GM18519 (cell line): ENCODE results near the gene OR11A1.
"Not testable (repeated sequence)": the region's sequence is repeated elsewhere in the genome, so short reads cannot be mapped to it uniquely, and the experiment has no call there.

Source experiments
- ATAC-seq: cut with Tn5 transposase; IDR thresholded peaks from one replicate; pipeline ENCODE4 v1.9.1; 2021; ENCODE audit warnings: mild to moderate bottlenecking, moderate library complexity; ENCODE audit not compliant: unreplicated experiment, low FRiP score

The OR11A1 gene

GRCh38 chr6:29479560-29479959 lies 22.7 kb upstream of the OR11A1 start:
- no peak for ATAC-seq

GRCh38 chr6:29478740-29479139 lies 21.9 kb upstream of the OR11A1 start:
- ATAC-seq, result no peak

- no peak for ATAC-seq
Observed at GRCh38 chr6:29477923-29478450, 21.1 kb upstream of the OR11A1 start.

GRCh38 chr6:29474996-29475395 lies 18.1 kb upstream of the OR11A1 start:
- no peak for ATAC-seq

GRCh38 chr6:29466241-29466640 lies 9.4 kb upstream of the OR11A1 start:
- no peak for ATAC-seq

DNA sequence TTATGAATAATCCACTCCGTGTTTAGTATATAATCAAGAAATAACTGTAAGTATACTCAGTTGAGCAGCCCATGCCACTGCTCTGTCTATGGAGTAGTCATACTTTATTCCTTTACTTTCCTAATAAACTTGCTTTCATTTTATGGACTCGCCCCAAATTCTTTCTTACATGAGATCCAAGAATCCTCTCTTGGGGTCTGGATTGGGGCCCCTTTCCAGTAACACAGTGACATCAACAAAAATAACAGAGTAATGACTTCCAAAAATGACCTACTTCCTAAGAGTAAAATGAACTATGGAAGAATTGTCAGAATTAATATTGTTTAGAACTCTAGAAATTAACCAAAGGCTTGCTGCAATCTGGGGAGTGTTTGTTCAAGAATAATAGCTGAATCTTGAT lies 8.9 kb upstream of the OR11A1 start:
- no peak for ATAC-seq

- ATAC-seq, result no peak
Observed at GRCh38 chr6:29465279-29465678, 8.4 kb upstream of the OR11A1 start.

GRCh38 chr6:29462022-29462421 lies 5.2 kb upstream of the OR11A1 start:
- ATAC-seq, result no peak

- ATAC-seq, result no peak
Observed at GRCh38 chr6:29461021-29461814, 4.3 kb upstream of the OR11A1 start.

DNA sequence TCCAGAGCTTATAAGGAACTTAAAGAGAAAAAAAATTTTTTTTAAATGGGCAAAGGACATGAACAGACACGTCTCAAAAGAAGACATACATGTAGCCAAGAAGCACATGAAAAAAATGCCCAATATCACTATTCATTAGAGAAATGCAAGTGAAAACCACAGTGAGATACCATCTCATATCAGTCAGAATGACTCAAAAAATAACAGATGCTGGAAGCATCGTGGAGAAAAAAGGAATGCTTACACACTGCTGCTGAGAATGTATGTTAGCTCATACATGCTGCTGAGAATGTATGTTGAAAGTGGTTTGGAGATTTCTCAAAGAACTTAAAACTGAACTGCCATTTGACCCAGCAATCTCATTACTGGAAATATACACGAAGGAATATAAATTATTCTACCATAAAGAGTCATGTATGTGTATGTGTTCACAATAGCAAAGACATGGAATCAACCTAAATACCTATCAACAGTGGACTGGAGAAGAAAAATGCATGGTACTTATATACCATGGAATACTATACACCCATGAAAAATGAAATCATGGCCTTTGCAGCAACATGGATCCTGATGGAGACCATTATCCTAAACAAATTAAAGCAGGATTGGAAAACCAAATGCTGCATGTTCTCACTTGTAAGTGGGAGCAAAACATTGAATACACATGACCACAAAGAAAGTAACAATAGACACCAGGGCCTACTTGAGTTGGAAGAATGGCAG lies 5.2 kb downstream of the OR11A1 start:
- ATAC-seq, result no peak

- ATAC-seq, result no peak
Observed at GRCh38 chr6:29447670-29448069, 9.2 kb downstream of the OR11A1 start.

- not testable (repeated sequence) for ATAC-seq
Observed at GRCh38 chr6:29444031-29444430, 12.8 kb downstream of the OR11A1 start.

DNA sequence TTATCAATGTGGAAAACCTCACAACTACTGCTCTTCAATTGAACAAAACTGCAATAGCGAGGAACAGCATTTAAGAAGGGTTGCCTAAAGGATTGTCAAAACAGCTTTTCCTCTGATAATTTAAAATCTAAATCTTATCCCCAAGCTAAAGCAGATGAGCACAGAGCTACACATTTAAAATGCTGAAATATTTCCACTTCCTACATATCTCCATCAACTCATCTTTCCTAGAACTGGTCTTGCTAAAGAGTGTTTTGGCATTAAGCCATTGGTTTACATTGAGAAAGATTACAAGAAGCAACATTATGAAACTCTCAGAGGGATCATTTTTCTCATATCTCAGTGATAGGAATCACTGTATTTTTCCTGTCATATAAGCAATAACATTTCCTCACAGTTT lies 14.2 kb downstream of the OR11A1 start:
- ATAC-seq, result no peak

- ATAC-seq, result no peak
Observed at GRCh38 chr6:29439006-29439405, 17.9 kb downstream of the OR11A1 start, which contains the start of gene OR10C1. Gene OR10C1 (plus strand): TSS chr6:29439306. CDS start chr6:29440016, 710 bp downstream.

GRCh38 chr6:29436730-29437129 lies 20.1 kb downstream of the OR11A1 start:
- not testable (repeated sequence) for ATAC-seq

- ATAC-seq, result no peak
Observed at GRCh38 chr6:29426654-29427053, 30.2 kb downstream of the OR11A1 start.

DNA sequence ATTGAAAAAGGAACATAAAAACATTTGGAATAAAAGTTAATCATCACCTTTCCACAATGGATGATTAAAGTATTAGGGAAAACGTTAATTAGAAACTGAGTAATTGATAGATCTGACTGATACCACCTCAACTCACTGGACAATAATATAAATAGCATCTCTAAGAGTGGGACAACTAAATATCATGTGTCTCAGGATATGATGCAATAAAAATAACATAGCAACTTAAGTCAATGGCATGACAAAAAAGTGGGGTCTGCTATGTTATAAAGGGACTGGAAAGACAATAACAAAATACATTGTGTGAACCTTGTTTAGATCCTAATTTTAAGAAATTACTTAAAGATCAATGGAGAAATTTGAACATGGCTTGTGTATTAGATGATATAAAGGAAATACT lies 31.8 kb downstream of the OR11A1 start:
- no peak for ATAC-seq

DNA sequence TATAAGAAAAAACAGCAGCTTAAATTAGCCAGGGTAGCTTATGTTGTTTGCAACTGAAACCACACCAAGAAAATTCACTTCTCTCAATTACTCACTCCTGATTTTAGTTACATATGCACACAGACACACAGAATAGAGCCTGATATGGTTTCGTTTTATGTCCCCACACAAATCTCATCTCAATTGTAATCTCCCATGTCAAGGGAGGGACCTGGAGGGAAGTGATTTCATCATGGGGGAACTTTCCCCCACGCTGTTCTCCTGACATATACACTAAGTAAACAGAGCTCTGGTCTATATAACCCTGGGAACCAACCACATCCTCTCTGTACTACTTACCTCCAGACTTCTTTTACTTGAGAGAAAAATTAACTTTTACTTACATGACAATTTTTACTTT lies 32.3 kb downstream of the OR11A1 start:
- ATAC-seq, result no peak

- ATAC-seq, result no peak
Observed at GRCh38 chr6:29424168-29424567, 32.7 kb downstream of the OR11A1 start.

- ATAC-seq, result no peak
Observed at GRCh38 chr6:29419516-29419915, 37.4 kb downstream of the OR11A1 start.

DNA sequence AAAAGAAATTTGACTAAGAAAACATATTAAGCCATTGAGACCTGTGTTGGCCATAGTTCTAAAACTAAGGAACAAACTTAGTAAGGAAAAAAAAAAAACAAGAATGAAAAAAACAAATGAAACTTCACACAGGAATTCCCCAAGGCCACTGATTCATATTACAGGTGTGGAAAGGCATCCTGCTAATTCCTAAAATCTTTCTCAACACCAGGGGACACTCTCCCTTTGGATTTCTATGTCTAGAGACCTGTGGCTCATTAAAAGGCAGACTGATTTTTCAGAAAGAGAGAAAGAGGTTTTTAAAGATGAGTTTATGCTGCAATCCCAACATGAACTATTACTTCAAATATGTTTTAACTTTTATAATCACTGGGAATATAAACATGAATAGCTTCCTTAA lies 42.3 kb downstream of the OR11A1 start, which contains the start of gene OR12D1:
Gene OR12D1, plus strand, starts transcription at position 341 of the 400 bp plus-strand sequence.
- ATAC-seq, result no peak
